ENCODE measurements around the gene TEX22. TPM values are rescaled to one million over a fixed set of nuclear protein-coding genes. Genes with fewer than 3 reads are reported as not detected.
A peak's percentile ranks its signal among the peaks of the same experiment; 100 is the strongest.

The TEX22 gene
- total RNA-seq, 1 experiment from 2014 or later, result 0.29 TPM

DNA sequence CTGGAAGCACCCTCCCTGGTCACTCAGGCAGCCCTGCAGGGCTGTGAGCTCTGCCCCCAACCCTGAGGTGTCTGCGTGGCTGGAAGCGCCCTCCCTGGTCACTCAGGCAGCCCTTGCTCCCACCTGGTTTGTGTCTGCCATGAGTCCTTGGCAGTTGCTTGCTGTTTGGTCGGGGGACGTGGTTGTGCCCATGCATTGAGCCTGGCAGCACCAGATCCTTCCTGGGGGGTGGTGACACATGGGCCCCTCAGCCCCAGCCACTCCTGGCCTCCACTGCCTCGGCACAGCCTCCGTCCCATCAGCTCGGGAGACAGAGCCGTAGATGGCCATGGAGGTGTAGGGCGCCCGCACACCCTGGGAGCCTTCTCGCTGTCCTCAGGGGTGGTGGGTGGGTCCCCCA lies 40.8 kb downstream of the TEX22 start:
- no peak for DNase-seq (ENCODE audit: low read depth)

- peak; percentile 50 for DNase-seq (ENCODE audit: low read depth)
These were observed 41.6 kb downstream of the TEX22 start for GRCh38 chr14:105439710-105440553.

DNA sequence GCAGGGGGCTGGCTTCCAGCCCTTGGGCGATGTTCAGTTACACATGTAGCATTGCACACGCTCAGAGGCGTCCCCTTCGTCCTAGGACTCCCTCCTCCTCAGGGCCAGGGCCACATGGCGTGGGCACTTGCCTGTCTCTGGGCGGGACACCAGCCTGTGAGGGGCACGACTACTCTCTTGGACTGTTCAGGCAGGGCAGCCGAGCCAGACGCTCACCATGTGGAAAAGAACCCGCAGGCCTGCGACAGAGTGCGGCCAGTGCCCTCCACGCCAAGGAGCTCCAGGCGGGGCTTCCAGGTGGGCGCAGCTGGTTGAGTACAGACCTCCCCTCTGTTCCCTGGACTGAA lies 42.2 kb downstream of the TEX22 start:
- DNase-seq (ENCODE audit: low read depth), result no peak

GRCh38 chr14:105440992-105441391 lies 42.7 kb downstream of the TEX22 start:
- DNase-seq (ENCODE audit: low read depth), result no peak

DNA sequence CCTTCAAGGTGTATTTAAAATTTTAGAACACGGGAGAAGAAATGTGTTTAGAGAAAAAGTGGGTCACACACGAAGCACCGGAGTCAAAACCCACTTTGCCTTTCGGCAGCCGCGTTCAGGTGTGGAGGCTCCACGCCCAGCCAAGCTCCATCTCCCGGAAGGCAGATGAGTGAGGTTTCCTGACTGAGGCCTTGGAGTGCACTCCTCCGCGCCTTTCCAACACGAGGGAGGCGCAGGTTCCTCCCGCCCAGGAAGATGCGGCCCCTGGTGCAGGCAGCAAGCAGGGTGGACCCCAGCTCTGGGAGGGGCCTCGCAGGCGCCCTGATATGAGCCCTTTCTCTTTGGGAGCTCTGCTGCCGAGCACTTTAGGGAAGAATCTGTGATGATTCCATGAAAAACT lies 43.8 kb downstream of the TEX22 start:
- DNase-seq (ENCODE audit: low read depth), result no peak

- no peak for DNase-seq (ENCODE audit: low read depth)
These were observed 44.5 kb downstream of the TEX22 start for GRCh38 chr14:105442834-105443233.

- DNase-seq (ENCODE audit: low read depth), result no peak
These were observed 46.5 kb downstream of the TEX22 start for GRCh38 chr14:105444859-105445258.

GRCh38 chr14:105445290-105445689 lies 47.0 kb downstream of the TEX22 start:
- DNase-seq (ENCODE audit: low read depth), result no peak

DNA sequence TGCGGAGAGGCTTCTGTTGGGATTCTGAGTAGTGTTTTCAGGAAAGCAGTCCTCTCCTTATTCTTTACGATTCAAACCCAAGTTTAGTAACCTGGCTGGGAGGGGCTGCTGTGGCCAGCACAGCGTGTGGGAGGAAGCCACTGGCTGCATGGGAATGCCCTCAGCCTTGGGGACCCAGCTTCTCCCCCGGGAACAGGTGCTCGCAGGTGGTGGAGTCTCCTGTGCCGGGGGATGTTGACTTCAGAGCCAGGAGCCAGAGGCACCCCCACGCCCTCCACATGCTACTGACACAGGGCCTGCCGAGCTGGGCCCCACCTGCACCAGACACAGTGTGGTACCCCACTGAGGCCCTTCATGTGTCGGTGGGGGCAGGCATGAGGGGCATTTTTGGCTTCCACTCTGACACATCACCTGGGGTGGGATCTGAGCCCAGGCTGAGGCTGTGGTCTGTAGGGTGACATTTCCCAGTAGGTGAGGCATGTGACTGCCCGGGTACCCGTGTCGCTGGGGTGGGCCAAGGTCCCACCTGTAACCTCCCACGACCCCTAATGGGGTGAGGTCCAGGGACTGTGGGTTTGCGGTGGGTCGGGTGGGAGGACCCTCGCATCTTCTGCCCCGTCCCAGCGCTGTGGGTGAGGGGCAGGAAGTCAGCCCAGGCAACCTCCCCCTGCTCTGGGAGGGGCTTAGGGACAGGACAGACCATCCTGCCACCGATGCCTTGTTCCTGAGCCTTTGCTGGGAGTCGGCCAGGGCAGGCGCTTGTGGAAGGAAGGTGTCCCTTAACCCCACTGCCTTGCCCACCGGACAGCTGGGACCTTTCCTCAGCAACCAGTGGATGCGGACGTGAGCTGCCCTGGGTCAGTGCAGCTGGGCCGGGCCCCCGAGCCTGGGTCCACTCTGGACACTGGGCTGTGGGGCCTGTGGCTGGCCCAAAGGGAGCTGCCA lies 47.8 kb downstream of the TEX22 start:
- DNase-seq (ENCODE audit: low read depth), result no peak

GRCh38 chr14:105446971-105447370 lies 48.6 kb downstream of the TEX22 start:
- DNase-seq (ENCODE audit: low read depth), result no peak

- DNase-seq (ENCODE audit: low read depth), result no peak
These were observed 49.6 kb downstream of the TEX22 start for GRCh38 chr14:105447651-105448640.

DNA sequence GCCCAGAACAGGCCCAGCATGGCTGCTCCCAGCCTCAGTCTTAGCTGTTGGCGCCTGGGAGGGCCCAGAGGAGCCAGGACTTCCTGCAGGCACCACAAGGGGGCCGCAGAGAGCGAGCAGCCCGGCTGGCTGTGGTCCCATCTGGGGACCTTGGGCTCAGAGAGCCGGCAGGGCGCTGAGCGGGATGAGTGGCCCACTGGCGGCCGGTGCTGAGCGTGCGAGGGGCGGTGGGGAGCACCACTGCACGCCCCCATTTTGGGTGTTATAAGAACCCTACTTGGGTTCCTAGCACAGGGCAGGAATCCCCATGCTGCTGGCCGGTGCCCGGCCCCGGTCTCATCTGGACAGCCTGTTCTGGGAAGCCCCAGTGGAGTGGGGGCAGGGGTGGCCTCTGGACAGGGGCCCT lies 50.4 kb downstream of the TEX22 start:
- DNase-seq (ENCODE audit: low read depth), result peak; percentile 73

DNA sequence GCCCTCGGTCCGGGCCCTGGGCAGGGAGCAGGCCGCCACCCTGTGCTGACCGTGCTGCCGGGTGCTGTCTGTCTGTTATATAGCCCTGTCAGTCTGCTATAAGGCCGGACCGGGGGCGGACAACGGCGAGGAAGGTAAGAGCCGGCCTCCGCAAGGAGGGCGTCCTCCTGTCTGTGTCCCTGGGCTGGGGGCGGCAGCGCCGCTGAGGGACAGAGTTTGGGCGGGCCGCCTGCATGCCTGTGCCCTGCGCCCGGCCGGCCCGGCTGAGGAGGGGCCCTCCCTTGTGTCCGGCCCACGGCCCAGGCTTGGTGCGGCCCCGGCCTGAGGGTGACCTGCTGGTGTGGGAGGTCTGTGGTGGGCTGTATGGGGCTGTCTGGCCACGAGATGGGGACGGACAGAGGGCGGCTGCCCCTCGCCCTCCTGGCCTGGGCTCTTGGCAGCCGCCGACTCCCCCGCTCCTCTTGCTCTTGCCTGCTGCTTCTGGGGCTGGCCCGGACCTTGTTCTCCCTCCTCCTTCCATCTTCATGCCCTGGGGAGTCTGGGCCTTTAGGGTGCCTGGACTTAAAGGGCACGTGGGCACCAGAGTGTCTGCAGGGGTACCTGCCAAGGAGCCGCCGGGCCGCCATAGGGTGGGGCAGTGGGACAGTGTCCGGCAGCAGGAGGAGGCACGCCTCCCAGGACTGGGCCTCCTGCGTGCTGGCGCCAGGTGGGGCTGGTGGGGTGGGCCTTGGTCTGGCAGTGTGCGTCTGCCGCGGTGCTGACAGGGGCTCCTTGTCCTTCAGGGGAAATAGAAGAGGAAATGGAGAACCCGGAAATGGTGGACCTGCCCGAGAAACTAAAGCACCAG lies 51.2 kb downstream of the TEX22 start:
- DNase-seq (ENCODE audit: low read depth), result no peak

- DNase-seq (ENCODE audit: low read depth), result no peak
These were observed 51.8 kb downstream of the TEX22 start for GRCh38 chr14:105450123-105450505.

DNA sequence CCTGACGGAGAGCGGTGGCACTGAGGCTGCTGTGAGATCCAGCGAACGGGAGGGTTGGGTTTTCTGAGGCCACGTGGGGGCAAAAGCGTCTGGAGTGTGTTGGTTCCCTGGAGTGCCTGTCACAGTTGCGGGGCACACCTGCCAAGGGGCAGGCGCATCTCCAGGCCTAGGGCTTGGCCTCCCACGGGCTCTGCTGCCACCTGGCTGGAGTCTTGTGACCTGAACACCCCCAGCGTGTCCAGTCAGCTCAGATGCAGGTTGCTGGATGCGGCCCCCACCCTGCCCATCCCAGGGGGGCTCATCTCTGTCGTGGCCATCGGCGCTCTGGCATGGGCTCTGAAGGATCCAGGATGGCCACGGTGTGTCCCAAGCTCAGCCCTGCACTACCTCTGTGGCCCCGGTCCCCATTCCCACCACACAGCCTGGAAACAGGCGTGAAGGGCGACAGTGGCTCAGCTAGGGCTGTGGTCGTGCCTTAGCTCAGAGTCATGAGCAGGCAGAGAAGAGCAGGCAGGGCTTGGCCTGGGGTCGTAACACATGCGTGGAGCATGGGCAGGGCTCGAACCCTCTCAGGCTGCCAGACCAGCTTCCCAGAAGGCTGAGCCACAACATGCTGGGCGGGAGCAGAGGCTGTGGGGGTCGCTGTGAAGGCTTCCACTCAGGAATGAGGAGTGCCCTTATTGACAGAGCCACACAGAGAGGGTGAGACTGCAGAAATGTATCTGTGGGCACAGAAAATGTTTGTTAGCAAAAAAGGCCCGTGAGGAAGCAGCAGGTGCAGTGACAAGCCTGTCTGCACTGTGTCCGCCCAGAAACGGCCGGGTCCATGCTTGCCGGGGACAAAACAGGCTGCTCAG lies 52.8 kb downstream of the TEX22 start:
- no peak for DNase-seq (ENCODE audit: low read depth)

DNA sequence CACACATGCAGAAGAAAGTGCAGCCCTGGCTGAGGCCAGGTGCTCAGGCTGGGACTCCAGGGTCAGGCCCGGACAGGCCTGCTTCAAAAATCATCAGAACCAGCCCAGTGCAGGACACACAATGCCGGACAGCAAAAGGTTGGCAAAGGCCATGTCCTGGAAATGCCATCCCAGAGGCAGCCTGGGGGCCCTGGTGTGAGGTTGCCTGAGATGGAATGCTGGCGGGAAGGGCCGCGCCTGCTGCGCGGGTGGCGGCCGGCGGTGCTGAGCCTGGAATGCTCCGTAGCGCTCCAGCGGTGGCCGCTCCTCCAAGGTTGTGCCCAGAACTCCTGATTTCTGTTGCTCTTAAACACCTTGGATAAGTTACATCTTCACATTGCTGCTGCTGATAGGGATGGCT lies 54.6 kb downstream of the TEX22 start:
- DNase-seq (ENCODE audit: low read depth), result no peak

- DNase-seq (ENCODE audit: low read depth), result no peak
These were observed 55.5 kb downstream of the TEX22 start for GRCh38 chr14:105453847-105454246.

DNA sequence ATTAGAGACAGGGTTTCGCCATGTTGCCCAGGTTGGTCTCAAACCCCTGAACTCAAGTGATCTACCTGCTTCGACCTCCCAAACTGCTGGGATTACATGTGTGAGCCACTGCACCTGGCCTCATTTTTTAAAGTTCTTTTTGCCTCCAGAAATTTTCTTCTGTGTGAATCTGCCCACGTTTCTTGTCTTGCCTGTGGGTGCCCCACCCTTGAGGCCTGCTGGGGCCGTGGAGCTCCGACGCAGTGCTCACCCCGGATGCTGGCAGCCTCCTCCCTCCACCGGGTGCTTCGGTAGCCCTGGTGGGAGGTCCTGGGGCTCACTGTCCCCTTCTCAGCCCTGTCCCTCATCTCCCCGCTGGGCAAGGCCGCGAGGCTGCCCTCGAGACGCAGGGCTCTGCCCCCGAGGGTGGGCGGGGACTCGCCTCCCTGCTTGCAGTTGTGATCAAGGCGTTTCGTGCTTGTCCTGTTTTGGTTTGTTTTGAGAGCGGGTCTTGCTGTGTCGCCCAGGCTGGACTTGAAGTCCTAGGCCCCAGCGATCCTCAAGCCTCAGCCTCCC lies 56.8 kb downstream of the TEX22 start:
- DNase-seq (ENCODE audit: low read depth), result no peak
